Measurements from ENCODE around the gene ADCYAP1R1.

Gene ADCYAP1R1

GRCh38 chr7:31019509-31019908, 32.6 kb upstream of the ADCYAP1R1 start:
- DNase-seq (ENCODE audit: insufficient read length, low spot score) (no peak), FAIRE-seq (no peak)
- TF ChIP-seq PAX5 (IDR thresholded peaks at IDR 0.05; ENCODE audit: insufficient read depth, low read length, severe bottlenecking) (no peak), POLR2A (IDR thresholded peaks at IDR 0.05; ENCODE audit: low read depth, low read length) (no peak), TAF1 (IDR thresholded peaks at IDR 0.05; ENCODE audit: low read depth, low read length) (no peak), SPI1 (IDR thresholded peaks at IDR 0.05; ENCODE audit: low read depth, low read length) (no peak), POU2F2 (IDR thresholded peaks at IDR 0.05; ENCODE audit: low read depth, low read length) (no peak), POLR2AphosphoS5 (IDR thresholded peaks at IDR 0.05; ENCODE audit: low read depth, low read length) (no peak)

- TF ChIP-seq TAF1 (IDR thresholded peaks at IDR 0.05; ENCODE audit: low read depth, low read length) (no peak), POLR2AphosphoS5 (IDR thresholded peaks at IDR 0.05; ENCODE audit: low read depth, low read length) (no peak), PAX5 (IDR thresholded peaks at IDR 0.05; ENCODE audit: insufficient read depth, low read length, severe bottlenecking) (no peak), SPI1 (IDR thresholded peaks at IDR 0.05; ENCODE audit: low read depth, low read length) (no peak), POU2F2 (IDR thresholded peaks at IDR 0.05; ENCODE audit: low read depth, low read length) (no peak)
- DNase-seq (ENCODE audit: insufficient read length, low spot score) (no peak), FAIRE-seq (no peak)
These were observed 31.9 kb upstream of the ADCYAP1R1 start for GRCh38 chr7:31020161-31020560.

GRCh38 chr7:31020652-31021051, 31.5 kb upstream of the ADCYAP1R1 start:
- FAIRE-seq = no peak
- no peak for DNase-seq (ENCODE audit: insufficient read length, low spot score)
- TF ChIP-seq POLR2A (IDR thresholded peaks at IDR 0.05; ENCODE audit: low read depth, low read length) (no peak), TAF1 (IDR thresholded peaks at IDR 0.05; ENCODE audit: low read depth, low read length) (no peak), SPI1 (IDR thresholded peaks at IDR 0.05; ENCODE audit: low read depth, low read length) (no peak), POU2F2 (IDR thresholded peaks at IDR 0.05; ENCODE audit: low read depth, low read length) (no peak), POLR2AphosphoS5 (IDR thresholded peaks at IDR 0.05; ENCODE audit: low read depth, low read length) (no peak), PAX5 (IDR thresholded peaks at IDR 0.05; ENCODE audit: insufficient read depth, low read length, severe bottlenecking) (no peak)

GRCh38 chr7:31022117-31022516, 30.0 kb upstream of the ADCYAP1R1 start:
- FAIRE-seq = no peak
- DNase-seq (ENCODE audit: insufficient read length, low spot score) = no peak
- no peak for TF ChIP-seq POLR2AphosphoS5 (IDR thresholded peaks at IDR 0.05; ENCODE audit: low read depth, low read length)

GRCh38 chr7:31022726-31023125, 29.4 kb upstream of the ADCYAP1R1 start:
- DNase-seq (ENCODE audit: insufficient read length, low spot score) = no peak
- TF ChIP-seq POU2F2 (IDR thresholded peaks at IDR 0.05; ENCODE audit: low read depth, low read length) (no peak), PAX5 (IDR thresholded peaks at IDR 0.05; ENCODE audit: insufficient read depth, low read length, severe bottlenecking) (no peak), TAF1 (IDR thresholded peaks at IDR 0.05; ENCODE audit: low read depth, low read length) (no peak), POLR2A (IDR thresholded peaks at IDR 0.05; ENCODE audit: low read depth, low read length) (no peak), SPI1 (IDR thresholded peaks at IDR 0.05; ENCODE audit: low read depth, low read length) (no peak), POLR2AphosphoS5 (IDR thresholded peaks at IDR 0.05; ENCODE audit: low read depth, low read length) (no peak)
- FAIRE-seq = no peak

GRCh38 chr7:31023877-31024276, 28.2 kb upstream of the ADCYAP1R1 start:
- DNase-seq (ENCODE audit: insufficient read length, low spot score) (no peak), FAIRE-seq (no peak)
- no peak for TF ChIP-seq POLR2A (IDR thresholded peaks at IDR 0.05; ENCODE audit: low read depth, low read length)
- no peak for TF ChIP-seq POLR2AphosphoS5 (IDR thresholded peaks at IDR 0.05; ENCODE audit: low read depth, low read length)
- TF ChIP-seq TAF1 (IDR thresholded peaks at IDR 0.05; ENCODE audit: low read depth, low read length) = no peak
- TF ChIP-seq POU2F2 (IDR thresholded peaks at IDR 0.05; ENCODE audit: low read depth, low read length) = no peak

- DNase-seq (ENCODE audit: insufficient read length, low spot score) = no peak
- no peak for TF ChIP-seq POLR2AphosphoS5 (IDR thresholded peaks at IDR 0.05; ENCODE audit: low read depth, low read length)
- no peak for TF ChIP-seq POU2F2 (IDR thresholded peaks at IDR 0.05; ENCODE audit: low read depth, low read length)
- no peak for TF ChIP-seq PAX5 (IDR thresholded peaks at IDR 0.05; ENCODE audit: insufficient read depth, low read length, severe bottlenecking)
- no peak for TF ChIP-seq POLR2A (IDR thresholded peaks at IDR 0.05; ENCODE audit: low read depth, low read length)
- FAIRE-seq = no peak
These were observed 24.7 kb upstream of the ADCYAP1R1 start for GRCh38 chr7:31027161-31027965.

- TF ChIP-seq POLR2AphosphoS5 (IDR thresholded peaks at IDR 0.05; ENCODE audit: low read depth, low read length) (no peak), TAF1 (IDR thresholded peaks at IDR 0.05; ENCODE audit: low read depth, low read length) (no peak), POU2F2 (IDR thresholded peaks at IDR 0.05; ENCODE audit: low read depth, low read length) (no peak), POLR2A (IDR thresholded peaks at IDR 0.05; ENCODE audit: low read depth, low read length) (no peak), SPI1 (IDR thresholded peaks at IDR 0.05; ENCODE audit: low read depth, low read length) (no peak), PAX5 (IDR thresholded peaks at IDR 0.05; ENCODE audit: insufficient read depth, low read length, severe bottlenecking) (no peak)
- FAIRE-seq = no peak
- DNase-seq (ENCODE audit: insufficient read length, low spot score) = no peak
These were observed 24.1 kb upstream of the ADCYAP1R1 start for GRCh38 chr7:31028006-31028405.

- DNase-seq (ENCODE audit: insufficient read length, low spot score) (no peak), FAIRE-seq (no peak)
- TF ChIP-seq POLR2AphosphoS5 (IDR thresholded peaks at IDR 0.05; ENCODE audit: low read depth, low read length) = no peak
- TF ChIP-seq PAX5 (IDR thresholded peaks at IDR 0.05; ENCODE audit: insufficient read depth, low read length, severe bottlenecking) = no peak
- TF ChIP-seq POLR2A (IDR thresholded peaks at IDR 0.05; ENCODE audit: low read depth, low read length) = no peak
- TF ChIP-seq SPI1 (IDR thresholded peaks at IDR 0.05; ENCODE audit: low read depth, low read length) = no peak
- no peak for TF ChIP-seq POU2F2 (IDR thresholded peaks at IDR 0.05; ENCODE audit: low read depth, low read length)
- no peak for TF ChIP-seq TAF1 (IDR thresholded peaks at IDR 0.05; ENCODE audit: low read depth, low read length)
These were observed 23.6 kb upstream of the ADCYAP1R1 start for GRCh38 chr7:31028417-31028992.
